Measurements from ENCODE around the gene NPVF. TPM values are rescaled to one million over a fixed set of nuclear protein-coding genes. Genes with fewer than 3 reads are reported as not detected.

The NPVF gene
- total and polyA plus RNA-seq, 2 of the 8 experiments (the other 6 are each of a cell fraction or from before 2014, with no cell fraction given) = not detected

GRCh38 chr7:25179771-25180591 lies 48.3 kb downstream of the NPVF start (continued):
- TF ChIP-seq YY1 (IDR thresholded peaks at IDR 0.05; ENCODE audit: low read depth, low read length) (peak; percentile 47; the same call in 1 of the 2 replicates), RBBP5 (IDR thresholded peaks at IDR 0.05; ENCODE audit: borderline replicate concordance, low read depth, low read length) (no peak; the same call in 1 of the 2 replicates), KDM1A (IDR thresholded peaks at IDR 0.05; ENCODE audit: borderline replicate concordance, low read length) (no peak), NANOG (IDR thresholded peaks at IDR 0.05; ENCODE audit: insufficient read depth, low read depth, low read length, poor library complexity, severe bottlenecking) (no peak), BRCA1 (IDR thresholded peaks at IDR 0.05; ENCODE audit: low read depth, low read length) (no peak), ASH2L (IDR thresholded peaks at IDR 0.05; ENCODE audit: low read length) (peak; percentile 67), E2F6 (IDR thresholded peaks at IDR 0.05) (0 out of 2 replicates have a peak, but pooled peaks have one; percentile 15), POU5F1 (IDR thresholded peaks at IDR 0.05; ENCODE audit: low read depth, low read length) (no peak), RFX5 (IDR thresholded peaks at IDR 0.05; ENCODE audit: borderline replicate concordance, low read depth, low read length) (no peak), MAX (IDR thresholded peaks at IDR 0.05) (peak; percentile 43), ZNF274 (IDR thresholded peaks at IDR 0.05; ENCODE audit: borderline replicate concordance, extremely low read depth, low read length) (no peak), SIN3A (conservative IDR thresholded peaks at IDR 0.05 in 1 of 2, IDR thresholded peaks at IDR 0.05 in 1 of 2; ENCODE audit: low read depth in 1 of 2, low read length in 2 of 2) (peak in 1 of 2 experiments; percentile 16; a peak in 1 of 4 replicates), RNF2 (IDR thresholded peaks at IDR 0.05; ENCODE audit: borderline replicate concordance, low read depth, low read length, missing control alignments, poor library complexity, severe bottlenecking) (no peak), JUND (IDR thresholded peaks at IDR 0.05; ENCODE audit: low read length) (no peak), KDM5A (IDR thresholded peaks at IDR 0.05; ENCODE audit: low read length) (no peak), SP2 (IDR thresholded peaks at IDR 0.05; ENCODE audit: low read length) (no peak), USF2 (IDR thresholded peaks at IDR 0.05; ENCODE audit: low read length) (no peak), RAD21 (IDR thresholded peaks at IDR 0.05 in 1 of 2, conservative IDR thresholded peaks at IDR 0.05 in 1 of 2; ENCODE audit: low read depth in 2 of 2, low read length in 2 of 2) (peak; percentile 44 to 59; a peak in 3 of 4 replicates), MAFK (IDR thresholded peaks at IDR 0.05; ENCODE audit: low read depth, low read length) (no peak), EP300 (IDR thresholded peaks at IDR 0.05; ENCODE audit: borderline replicate concordance in 1 of 2, low read depth in 2 of 2, low read length in 2 of 2) (peak in 1 of 2 experiments; percentile 44; a peak in 1 of 3 replicates)

All from H1 (cell line).